Esophagus muscularis mucosa (tissue), 4 donors: ENCODE results near the gene TMEM126B. TPM values are rescaled to one million over a fixed set of nuclear protein-coding genes. Genes with fewer than 3 reads are reported as not detected.

Source experiments
- DNase-seq: peaks from one replicate; pipeline ENCODE4 v3.0.0-alpha.2; 2017; ENCODE audit errors: extremely low spot score
- H3K27ac ChIP-seq, 4 donors: fragments of 200-600 bp; sonication (generic); replicated peaks in 1 of 4; 1 replicate in 3 of 4; 2 replicates in 1 of 4; pipeline ENCODE4 v1.5.1; 2016 to 2019; ENCODE audit warnings: mild to moderate bottlenecking in 1 of 4
- H3K27me3 ChIP-seq, 4 donors: fragments of 200-600 bp; sonication (generic); one replicate each; pipeline versions ENCODE4 v1.5.1 to v1.6.0; 2016 to 2019
- H3K36me3 ChIP-seq, 4 donors: fragments of 200-600 bp; sonication (generic); one replicate each; pipeline ENCODE4 v1.5.1; 2016 to 2019
- H3K4me1 ChIP-seq, 4 donors: fragments of 200-600 bp; sonication (generic); one replicate each; pipeline ENCODE4 v1.5.1; 2016 to 2019
- H3K4me3 ChIP-seq, 4 donors: fragments of 200-600 bp; sonication (generic); 1 replicate in 2 of 4; 2 replicates in 2 of 4; pipeline ENCODE4 v1.5.1; 2016 to 2019; ENCODE audit warnings: mild to moderate bottlenecking in 4 of 4, moderate library complexity in 1 of 4
- H3K9me3 ChIP-seq, 4 donors: fragments of 200-600 bp; sonication (generic); 1 replicate in 3 of 4; 2 replicates in 1 of 4; pipeline ENCODE4 v1.5.1; 2016 to 2019
- CTCF ChIP-seq, 3 experiments: fragments of 200-600 bp in 2 of 3; fragments of 450-650 bp in 1 of 3; sonication (generic) in 2 of 3; IDR thresholded peaks; one replicate each; pipeline ENCODE4 v1.5.1; 2017 to 2019; ENCODE audit warnings: antibody characterized with exemption in 3 of 3, mild to moderate bottlenecking in 2 of 3, moderate library complexity in 1 of 3
- EP300 ChIP-seq: sonication (generic); formaldehyde crosslinking; IDR thresholded peaks from one replicate; pipeline ENCODE4 v1.6.1; 2017; ENCODE audit warnings: antibody characterized with exemption
- POLR2A ChIP-seq: fragments of 450-650 bp; IDR thresholded peaks from one replicate; pipeline ENCODE4 v1.6.1; 2017; ENCODE audit warnings: antibody characterized with exemption, moderate library complexity, mild to moderate bottlenecking, low read depth
- POLR2AphosphoS5 ChIP-seq, 2 donors: sonication (generic); formaldehyde crosslinking; IDR thresholded peaks; one replicate each; pipeline ENCODE4 v1.6.1; 2017; ENCODE audit warnings: antibody characterized with exemption in 2 of 2
- WGBS: methylation state at CpG from one replicate; pipeline ENCODE4 v1.1.5; 2018; 5-methylcytosine and 5-hydroxymethylcytosine counted together
- intact Hi-C: fragments of 100-400 bp; cut with DNase I; formaldehyde crosslinking; loops from one replicate; pipeline ENCODE4 v1.15.1; 2023
- total RNA-seq, 4 donors: library from RNA; depleted of rRNA; stranded (reverse); fragments of >200 nt; gene quantifications; one replicate each; pipeline versions ENCODE4 v1.1.0 to v1.2.1, GENCODE V29; 2016

The TMEM126B gene
- total RNA-seq, 4 donors from 2014 or later = 25.4 to 65.2 (median 46.6) TPM

- Histone ChIP-seq H3K27ac (peak overlapping the region; percentile 79 to 97 (median 92)), H3K9me3 (no peaks in the 10 kb centered on the region), H3K36me3 (peaks cover 0 to 21% (median 10%) of the 10 kb centered on the region in 4 donors), H3K4me1 (peaks cover 10 to 49% (median 42%) of the 10 kb centered on the region in 4 donors), H3K27me3 (no peaks in the 10 kb centered on the region), H3K4me3 (peak overlapping the region; percentile 69 to 81 (median 78))
- TF ChIP-seq POLR2AphosphoS5 (IDR thresholded peaks at IDR 0.05) (no peak), CTCF (IDR thresholded peaks at IDR 0.05) (no peak)
- intact Hi-C loops = loop anchor here (2.0 kb wide), 2 partner anchors 20 to 36 kb away; partner anchors contain the start of gene CREBZF
- 2% methylated on average over 13 of the region's 13 CpGs for WGBS
- DNase-seq = no peak
Measured at GRCh38 chr11:85628771-85629341, 463 bp downstream of the TMEM126B start.

- Histone ChIP-seq H3K4me1 (peaks cover 3 to 15% (median 8%) of the 10 kb centered on the region in 4 donors), H3K36me3 (peaks cover 23 to 66% (median 45%) of the 10 kb centered on the region in 4 donors)
Measured at GRCh38 chr11:85634747-85635146, 6.4 kb downstream of the TMEM126B start.

GRCh38 chr11:85643191-85643614 is 14.8 kb downstream of the TMEM126B start:
- DNase-seq = no peak
- peaks cover 0 to 6% (median 2%) of the 10 kb centered on the region in 4 donors for H3K36me3 ChIP-seq
- TF ChIP-seq EP300 (no peak), POLR2AphosphoS5 (IDR thresholded peaks at IDR 0.05) (no peak), CTCF (IDR thresholded peaks at IDR 0.05) (no peak), POLR2A (no peak)
- H3K9me3 ChIP-seq = no peaks in the 10 kb centered on the region
- no peak overlapping the region for H3K27ac ChIP-seq
- H3K4me3 ChIP-seq = no peak overlapping the region
- no peaks in the 10 kb centered on the region for H3K27me3 ChIP-seq
- WGBS = 52% methylated on average over 2 of the region's 2 CpGs
- H3K4me1 ChIP-seq = peaks cover 7 to 9% (median 8%) of the 10 kb centered on the region in 4 donors
- intact Hi-C loops = no loop called here

More at GRCh38 chr11:85634747-85635146, 6.4 kb downstream of the TMEM126B start:
- WGBS = 83% methylated on average over 3 of the region's 3 CpGs
- Histone ChIP-seq H3K27ac (no peak overlapping the region), H3K4me3 (no peak overlapping the region), H3K9me3 (no peaks in the 10 kb centered on the region), H3K27me3 (no peaks in the 10 kb centered on the region)
- TF ChIP-seq POLR2A (no peak), EP300 (no peak), POLR2AphosphoS5 (IDR thresholded peaks at IDR 0.05) (no peak), CTCF (IDR thresholded peaks at IDR 0.05) (no peak)
- intact Hi-C loops = no loop called here
- no peak for DNase-seq

- intact Hi-C loops = no loop called here
- Histone ChIP-seq H3K27ac (peak overlapping the region; percentile 82 to 86 (median 84)), H3K4me1 (peaks cover 20 to 25% (median 21%) of the 10 kb centered on the region in 4 donors), H3K27me3 (no peaks in the 10 kb centered on the region), H3K4me3 (peak overlapping the region; percentile 59 to 82 (median 73)), H3K36me3 (peaks cover 0 to 12% (median 3%) of the 10 kb centered on the region in 4 donors), H3K9me3 (no peaks in the 10 kb centered on the region)
- no peak for DNase-seq
- 39% methylated on average over 2 of the region's 2 CpGs for WGBS
- TF ChIP-seq EP300 = no peak
- TF ChIP-seq POLR2A = no peak
- TF ChIP-seq POLR2AphosphoS5 (IDR thresholded peaks at IDR 0.05) = no peak
- TF ChIP-seq CTCF (IDR thresholded peaks at IDR 0.05) = no peak
Measured at GRCh38 chr11:85647078-85647477, 18.7 kb downstream of the TMEM126B start.
